ENCODE measurements around the gene DAAM1.

DAAM1 gene

GRCh38 chr14:59204305-59204704 lies 15.8 kb downstream of the DAAM1 start:
- DNase-seq (ENCODE audit: extremely low spot score): no peak
- POLR2A ChIA-PET: no interaction called here
- CTCF ChIA-PET: no interaction called here
- TF ChIP-seq ZNF384 (IDR thresholded peaks at IDR 0.05) (no peak), TARDBP (IDR thresholded peaks at IDR 0.05) (no peak), SUZ12 (IDR thresholded peaks at IDR 0.05) (no peak), FOXA1 (IDR thresholded peaks at IDR 0.05) (no peak), BHLHE40 (IDR thresholded peaks at IDR 0.05; ENCODE audit: borderline replicate concordance) (no peak), NFRKB (IDR thresholded peaks at IDR 0.05) (no peak), CTBP1 (IDR thresholded peaks at IDR 0.05; ENCODE audit: borderline replicate concordance) (no peak), ELF4 (IDR thresholded peaks at IDR 0.05) (no peak), L3MBTL2 (conservative IDR thresholded peaks at IDR 0.05) (no peak), FOXK2 (IDR thresholded peaks at IDR 0.05) (no peak), FOXM1 (IDR thresholded peaks at IDR 0.05; ENCODE audit: borderline replicate concordance) (no peak), LEF1 (IDR thresholded peaks at IDR 0.05; ENCODE audit: borderline replicate concordance) (no peak), ARNT (IDR thresholded peaks at IDR 0.05) (no peak), SP1 (IDR thresholded peaks at IDR 0.05) (no peak), HDGF (IDR thresholded peaks at IDR 0.05; ENCODE audit: borderline replicate concordance) (no peak)
- TF ChIP-seq, protein P1, sequence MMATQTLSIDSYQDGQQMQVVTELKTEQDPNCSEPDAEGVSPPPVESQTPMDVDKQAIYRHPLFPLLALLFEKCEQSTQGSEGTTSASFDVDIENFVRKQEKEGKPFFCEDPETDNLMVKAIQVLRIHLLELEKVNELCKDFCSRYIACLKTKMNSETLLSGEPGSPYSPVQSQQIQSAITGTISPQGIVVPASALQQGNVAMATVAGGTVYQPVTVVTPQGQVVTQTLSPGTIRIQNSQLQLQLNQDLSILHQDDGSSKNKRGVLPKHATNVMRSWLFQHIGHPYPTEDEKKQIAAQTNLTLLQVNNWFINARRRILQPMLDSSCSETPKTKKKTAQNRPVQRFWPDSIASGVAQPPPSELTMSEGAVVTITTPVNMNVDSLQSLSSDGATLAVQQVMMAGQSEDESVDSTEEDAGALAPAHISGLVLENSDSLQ (IDR thresholded peaks at IDR 0.05): no peak

DNA sequence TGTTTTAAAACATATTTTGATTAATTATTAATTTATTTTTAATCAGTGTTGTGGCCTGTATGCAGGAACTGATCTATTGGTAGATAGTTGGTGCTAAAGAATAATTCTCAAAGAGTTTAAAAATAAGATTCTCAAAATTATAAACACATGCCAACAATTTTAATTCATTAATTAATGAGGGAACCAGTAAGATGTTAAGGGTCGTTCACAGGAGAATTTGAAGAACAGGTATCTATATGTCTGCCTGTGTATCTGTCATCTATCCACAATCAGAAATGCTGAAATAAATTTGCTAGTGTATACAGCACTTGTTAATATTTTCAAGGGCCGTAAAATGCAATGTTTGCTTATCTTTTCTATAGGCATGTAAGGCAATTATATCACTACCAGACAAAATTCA lies 18.4 kb downstream of the DAAM1 start:
- TF ChIP-seq NFRKB (IDR thresholded peaks at IDR 0.05) (no peak), FOXK2 (IDR thresholded peaks at IDR 0.05) (no peak), ARNT (IDR thresholded peaks at IDR 0.05) (no peak), LEF1 (IDR thresholded peaks at IDR 0.05; ENCODE audit: borderline replicate concordance) (no peak), ZNF384 (IDR thresholded peaks at IDR 0.05) (no peak), CTBP1 (IDR thresholded peaks at IDR 0.05; ENCODE audit: borderline replicate concordance) (no peak), FOXA1 (IDR thresholded peaks at IDR 0.05) (no peak), HDGF (IDR thresholded peaks at IDR 0.05; ENCODE audit: borderline replicate concordance) (no peak), TARDBP (IDR thresholded peaks at IDR 0.05) (no peak), L3MBTL2 (conservative IDR thresholded peaks at IDR 0.05) (no peak), ELF4 (IDR thresholded peaks at IDR 0.05) (no peak)
- DNase-seq (ENCODE audit: extremely low spot score): no peak
- ChIA-PET CTCF (interaction anchor here (0.7 kb wide), 1 partner anchor 25 kb away, joined by 3 read pairs; no protein-coding TSS in a partner anchor), POLR2A (no interaction called here)

DNA sequence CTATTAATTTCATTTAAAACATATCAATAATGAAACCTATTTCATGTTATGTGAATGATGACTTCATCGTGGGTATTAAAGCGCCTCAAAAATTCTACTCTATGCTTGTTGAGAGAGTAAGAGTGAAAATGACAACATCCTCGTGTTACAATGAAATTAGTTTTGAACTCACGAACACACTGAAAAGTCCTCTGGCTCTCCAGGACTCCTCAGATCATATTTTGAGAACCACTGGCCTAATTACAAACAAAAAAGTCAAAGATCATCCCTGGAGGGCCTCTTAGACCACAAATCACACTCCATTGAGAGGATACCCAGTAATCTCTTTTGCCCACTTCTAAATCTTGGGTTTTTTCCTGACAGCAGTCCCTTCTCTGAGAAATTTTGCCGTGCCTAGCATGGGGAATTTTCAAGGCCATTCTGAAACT lies 19.1 kb downstream of the DAAM1 start:
- TF ChIP-seq, protein P1 (IDR thresholded peaks at IDR 0.05): no peak
- TF ChIP-seq FOXK2 (IDR thresholded peaks at IDR 0.05): no peak
- no peak for TF ChIP-seq CTBP1 (IDR thresholded peaks at IDR 0.05; ENCODE audit: borderline replicate concordance)
- no peak for TF ChIP-seq LEF1 (IDR thresholded peaks at IDR 0.05; ENCODE audit: borderline replicate concordance)
- ChIA-PET CTCF (interaction anchor here (0.6 kb wide), 1 partner anchor 9 kb away, joined by 3 read pairs; no protein-coding TSS in a partner anchor), POLR2A (no interaction called here)
- no peak for DNase-seq (ENCODE audit: extremely low spot score)

GRCh38 chr14:59208224-59208814 lies 19.9 kb downstream of the DAAM1 start:
- CTCF ChIA-PET: interaction anchor here (0.6 kb wide), 1 partner anchor 10 kb away, joined by 3 read pairs; no protein-coding TSS in a partner anchor
- TF ChIP-seq TARDBP (IDR thresholded peaks at IDR 0.05): no peak
- TF ChIP-seq CTBP1 (IDR thresholded peaks at IDR 0.05; ENCODE audit: borderline replicate concordance): no peak
- TF ChIP-seq BHLHE40 (IDR thresholded peaks at IDR 0.05; ENCODE audit: borderline replicate concordance): no peak
- no peak for TF ChIP-seq FOXM1 (IDR thresholded peaks at IDR 0.05; ENCODE audit: borderline replicate concordance)
- TF ChIP-seq FOXK2 (IDR thresholded peaks at IDR 0.05): no peak
- no peak for TF ChIP-seq SP1 (IDR thresholded peaks at IDR 0.05)
- no peak for TF ChIP-seq SUZ12 (IDR thresholded peaks at IDR 0.05)
- TF ChIP-seq FOXA1 (IDR thresholded peaks at IDR 0.05): no peak
- TF ChIP-seq, protein P1 (IDR thresholded peaks at IDR 0.05): no peak
- TF ChIP-seq NFRKB (IDR thresholded peaks at IDR 0.05): no peak
- no peak for TF ChIP-seq ARNT (IDR thresholded peaks at IDR 0.05)
- no peak for TF ChIP-seq ZNF384 (IDR thresholded peaks at IDR 0.05)
- TF ChIP-seq ELF4 (IDR thresholded peaks at IDR 0.05): no peak
- TF ChIP-seq LEF1 (IDR thresholded peaks at IDR 0.05; ENCODE audit: borderline replicate concordance): no peak
- no peak for TF ChIP-seq L3MBTL2 (conservative IDR thresholded peaks at IDR 0.05)
- TF ChIP-seq HDGF (IDR thresholded peaks at IDR 0.05; ENCODE audit: borderline replicate concordance): no peak
- POLR2A ChIA-PET: no interaction called here
- no peak for DNase-seq (ENCODE audit: extremely low spot score)

GRCh38 chr14:59208954-59209353 lies 20.5 kb downstream of the DAAM1 start:
- DNase-seq (ENCODE audit: extremely low spot score): no peak
- POLR2A ChIA-PET: no interaction called here
- CTCF ChIA-PET: no interaction called here
- TF ChIP-seq SP1 (IDR thresholded peaks at IDR 0.05): no peak
- TF ChIP-seq CTBP1 (IDR thresholded peaks at IDR 0.05; ENCODE audit: borderline replicate concordance): no peak

GRCh38 chr14:59210621-59211020 lies 22.2 kb downstream of the DAAM1 start:
- ChIA-PET POLR2A (no interaction called here), CTCF (no interaction called here)
- TF ChIP-seq L3MBTL2 (conservative IDR thresholded peaks at IDR 0.05): no peak
- no peak for TF ChIP-seq BHLHE40 (IDR thresholded peaks at IDR 0.05; ENCODE audit: borderline replicate concordance)
- no peak for TF ChIP-seq SP1 (IDR thresholded peaks at IDR 0.05)
- no peak for TF ChIP-seq FOXA1 (IDR thresholded peaks at IDR 0.05)
- TF ChIP-seq HDGF (IDR thresholded peaks at IDR 0.05; ENCODE audit: borderline replicate concordance): no peak
- TF ChIP-seq TARDBP (IDR thresholded peaks at IDR 0.05): no peak

More at GRCh38 chr14:59210621-59211020, 22.2 kb downstream of the DAAM1 start:
- no peak for DNase-seq (ENCODE audit: extremely low spot score)

Measured in HEK293T (cell line).